ENCODE results near the gene DHX29. TPM values are rescaled to one million over a fixed set of nuclear protein-coding genes. Genes with fewer than 3 reads are reported as not detected.
"Not testable (repeated sequence)": the region's sequence is repeated elsewhere in the genome, so short reads cannot be mapped to it uniquely, and the experiment has no call there.

DHX29 gene
- total RNA-seq, 1 donor from 2014 or later: 21.1 TPM

GRCh38 chr5:55325621-55326020, 18.1 kb upstream of the DHX29 start:
- no peaks in the 10 kb centered on the region for H3K27me3 Mint-ChIP-seq (ENCODE audit: unreplicated experiment)
- TF ChIP-seq CTCF (IDR thresholded peaks at IDR 0.05; ENCODE audit: unreplicated experiment): no peak
- H3K4me1 Mint-ChIP-seq (ENCODE audit: unreplicated experiment): no peaks in the 10 kb centered on the region
- no peak overlapping the region for H3K4me3 Mint-ChIP-seq (ENCODE audit: unreplicated experiment)
- H3K36me3 Mint-ChIP-seq (ENCODE audit: low read depth, unreplicated experiment): peaks cover 6% of the 10 kb centered on the region
- no peaks in the 10 kb centered on the region for H3K9me3 Mint-ChIP-seq (ENCODE audit: unreplicated experiment)
- DNase-seq (ENCODE audit: low spot score): no peak
- no peak overlapping the region for H3K27ac Mint-ChIP-seq (ENCODE audit: unreplicated experiment)

GRCh38 chr5:55324815-55325418, 17.4 kb upstream of the DHX29 start:
- DNase-seq (ENCODE audit: low spot score): no peak
- Mint-ChIP-seq H3K36me3 (ENCODE audit: low read depth, unreplicated experiment) (peaks cover 6% of the 10 kb centered on the region), H3K4me1 (ENCODE audit: unreplicated experiment) (no peaks in the 10 kb centered on the region), H3K9me3 (ENCODE audit: unreplicated experiment) (no peaks in the 10 kb centered on the region), H3K4me3 (ENCODE audit: unreplicated experiment) (no peak overlapping the region), H3K27me3 (ENCODE audit: unreplicated experiment) (no peaks in the 10 kb centered on the region), H3K27ac (ENCODE audit: unreplicated experiment) (no peak overlapping the region)
- peak; percentile 51 for TF ChIP-seq CTCF (IDR thresholded peaks at IDR 0.05; ENCODE audit: unreplicated experiment)

- TF ChIP-seq CTCF (IDR thresholded peaks at IDR 0.05; ENCODE audit: unreplicated experiment): no peak
- H3K4me1 Mint-ChIP-seq (ENCODE audit: unreplicated experiment): no peaks in the 10 kb centered on the region
Measured at GRCh38 chr5:55324006-55324405, 16.5 kb upstream of the DHX29 start.

GRCh38 chr5:55320571-55320970, 13.1 kb upstream of the DHX29 start:
- TF ChIP-seq CTCF (IDR thresholded peaks at IDR 0.05; ENCODE audit: unreplicated experiment): no peak
- H3K36me3 Mint-ChIP-seq (ENCODE audit: low read depth, unreplicated experiment): peaks cover 10% of the 10 kb centered on the region
- no peaks in the 10 kb centered on the region for H3K9me3 Mint-ChIP-seq (ENCODE audit: unreplicated experiment)
- no peaks in the 10 kb centered on the region for H3K4me1 Mint-ChIP-seq (ENCODE audit: unreplicated experiment)
- H3K27me3 Mint-ChIP-seq (ENCODE audit: unreplicated experiment): no peaks in the 10 kb centered on the region
- DNase-seq (ENCODE audit: low spot score): no peak
- H3K4me3 Mint-ChIP-seq (ENCODE audit: unreplicated experiment): no peak overlapping the region
- no peak overlapping the region for H3K27ac Mint-ChIP-seq (ENCODE audit: unreplicated experiment)

More at GRCh38 chr5:55324006-55324405, 16.5 kb upstream of the DHX29 start:
- Mint-ChIP-seq H3K9me3 (ENCODE audit: unreplicated experiment) (no peaks in the 10 kb centered on the region), H3K27ac (ENCODE audit: unreplicated experiment) (no peak overlapping the region), H3K27me3 (ENCODE audit: unreplicated experiment) (no peaks in the 10 kb centered on the region), H3K4me3 (ENCODE audit: unreplicated experiment) (no peak overlapping the region), H3K36me3 (ENCODE audit: low read depth, unreplicated experiment) (peaks cover 6% of the 10 kb centered on the region)
- no peak for DNase-seq (ENCODE audit: low spot score)

GRCh38 chr5:55319491-55319890, 12.0 kb upstream of the DHX29 start:
- no peak overlapping the region for H3K4me3 Mint-ChIP-seq (ENCODE audit: unreplicated experiment)
- H3K4me1 Mint-ChIP-seq (ENCODE audit: unreplicated experiment): peaks cover 4% of the 10 kb centered on the region
- H3K36me3 Mint-ChIP-seq (ENCODE audit: low read depth, unreplicated experiment): peaks cover 4% of the 10 kb centered on the region
- no peak for DNase-seq (ENCODE audit: low spot score)
- no peak overlapping the region for H3K27ac Mint-ChIP-seq (ENCODE audit: unreplicated experiment)
- H3K27me3 Mint-ChIP-seq (ENCODE audit: unreplicated experiment): no peaks in the 10 kb centered on the region
- TF ChIP-seq CTCF (IDR thresholded peaks at IDR 0.05; ENCODE audit: unreplicated experiment): no peak
- H3K9me3 Mint-ChIP-seq (ENCODE audit: unreplicated experiment): no peaks in the 10 kb centered on the region

GRCh38 chr5:55318237-55318636, 10.7 kb upstream of the DHX29 start:
- H3K27me3 Mint-ChIP-seq (ENCODE audit: unreplicated experiment); H3K4me1 Mint-ChIP-seq (ENCODE audit: unreplicated experiment): not testable (repeated sequence)

More at GRCh38 chr5:55318237-55318636, 10.7 kb upstream of the DHX29 start:
- DNase-seq (ENCODE audit: low spot score); H3K9me3 Mint-ChIP-seq (ENCODE audit: unreplicated experiment); H3K36me3 Mint-ChIP-seq (ENCODE audit: low read depth, unreplicated experiment); H3K4me3 Mint-ChIP-seq (ENCODE audit: unreplicated experiment); H3K27ac Mint-ChIP-seq (ENCODE audit: unreplicated experiment): not testable (repeated sequence)

Measured in endothelial cell (in vitro differentiated cells).